ENCODE data around the gene NOXO1.

GRCh38 chr16:1989209-1990100 is 8.2 kb upstream of the NOXO1 start, which contains the start of gene SYNGR3:
- no peak for TF ChIP-seq RAD21 (IDR thresholded peaks at IDR 0.05)
- no peak for TF ChIP-seq CTCF (IDR thresholded peaks at IDR 0.05; ENCODE audit: low read depth, low read length, missing input control)
- TF ChIP-seq RXRA (IDR thresholded peaks at IDR 0.05): no peak
- TF ChIP-seq FOXA1 (IDR thresholded peaks at IDR 0.05): no peak
- TF ChIP-seq MAX (IDR thresholded peaks at IDR 0.05): no peak
- no peak for TF ChIP-seq ZBTB33 (IDR thresholded peaks at IDR 0.05)
- no peak for TF ChIP-seq EGR1 (IDR thresholded peaks at IDR 0.05; ENCODE audit: low read depth in 2 of 2)
- TF ChIP-seq ATF3 (IDR thresholded peaks at IDR 0.05): no peak
- TF ChIP-seq YY1 (IDR thresholded peaks at IDR 0.05): no peak
- no peak for TF ChIP-seq GABPA (IDR thresholded peaks at IDR 0.05 in 1 of 2, conservative IDR thresholded peaks at IDR 0.05 in 1 of 2)

All from liver (tissue), 3 donors.